ENCODE measurements around the gene AFAP1. TPM values are rescaled to one million over a fixed set of nuclear protein-coding genes. Genes with fewer than 3 reads are reported as not detected.

AFAP1 gene
- polyA plus RNA-seq, 1 experiment, result 48.5 TPM

DNA sequence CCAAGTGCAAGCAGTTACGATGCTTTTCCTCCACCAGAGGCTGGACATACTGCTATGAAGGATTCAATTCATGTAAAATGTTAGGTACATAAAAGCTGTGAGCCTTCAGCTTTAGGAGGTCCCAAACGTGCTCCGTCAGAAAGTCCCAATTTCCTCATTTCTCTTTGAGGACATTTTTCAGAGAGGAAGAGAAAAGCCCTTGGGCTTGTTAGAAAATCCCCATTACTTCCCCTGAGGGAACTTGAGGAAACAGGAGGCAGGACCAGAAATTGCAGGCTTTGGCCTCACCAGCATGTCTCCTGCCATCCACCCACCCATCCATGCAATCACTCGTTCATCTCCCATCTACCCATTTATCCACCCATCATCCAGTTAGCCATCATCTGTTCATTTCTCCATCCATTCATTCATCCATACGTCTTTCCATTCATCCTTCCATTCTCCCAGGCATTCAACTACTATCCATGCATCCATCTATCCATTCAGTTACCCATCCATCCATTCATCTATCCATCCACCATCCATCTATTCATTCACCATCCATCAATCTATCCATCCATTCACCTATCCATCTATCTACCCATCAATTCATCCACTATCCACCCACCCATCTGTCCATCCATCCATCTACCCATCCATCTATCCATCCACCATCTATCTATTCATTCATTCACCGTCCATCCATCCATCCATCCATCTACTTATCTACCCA, 223.5 kb downstream of the AFAP1 start:
- ChIA-PET CTCF (interaction anchor here (1.2 to 1.3 kb wide), 2 partner anchors 10 to 524 kb away, joined by 3 read pairs; no protein-coding TSS in a partner anchor), POLR2A (no interaction called here)
- no peaks in the 10 kb centered on the region for H3K36me3 ChIP-seq (ENCODE audit: control insufficient read depth, insufficient read depth, low read length)
- TF ChIP-seq, protein P1, sequence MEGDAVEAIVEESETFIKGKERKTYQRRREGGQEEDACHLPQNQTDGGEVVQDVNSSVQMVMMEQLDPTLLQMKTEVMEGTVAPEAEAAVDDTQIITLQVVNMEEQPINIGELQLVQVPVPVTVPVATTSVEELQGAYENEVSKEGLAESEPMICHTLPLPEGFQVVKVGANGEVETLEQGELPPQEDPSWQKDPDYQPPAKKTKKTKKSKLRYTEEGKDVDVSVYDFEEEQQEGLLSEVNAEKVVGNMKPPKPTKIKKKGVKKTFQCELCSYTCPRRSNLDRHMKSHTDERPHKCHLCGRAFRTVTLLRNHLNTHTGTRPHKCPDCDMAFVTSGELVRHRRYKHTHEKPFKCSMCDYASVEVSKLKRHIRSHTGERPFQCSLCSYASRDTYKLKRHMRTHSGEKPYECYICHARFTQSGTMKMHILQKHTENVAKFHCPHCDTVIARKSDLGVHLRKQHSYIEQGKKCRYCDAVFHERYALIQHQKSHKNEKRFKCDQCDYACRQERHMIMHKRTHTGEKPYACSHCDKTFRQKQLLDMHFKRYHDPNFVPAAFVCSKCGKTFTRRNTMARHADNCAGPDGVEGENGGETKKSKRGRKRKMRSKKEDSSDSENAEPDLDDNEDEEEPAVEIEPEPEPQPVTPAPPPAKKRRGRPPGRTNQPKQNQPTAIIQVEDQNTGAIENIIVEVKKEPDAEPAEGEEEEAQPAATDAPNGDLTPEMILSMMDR (IDR thresholded peaks at IDR 0.05; ENCODE audit: insufficient read depth, low read depth, low read length), result no peak
- peaks cover 3% of the 10 kb centered on the region; the same call in 1 of the 2 replicates for H3K27me3 ChIP-seq (ENCODE audit: control insufficient read depth, insufficient read depth, low read length)
- no peak for DNase-seq (ENCODE audit: low read depth)
- no peak overlapping the region for H3K4me3 ChIP-seq (ENCODE audit: low read depth, low read length)

DNA sequence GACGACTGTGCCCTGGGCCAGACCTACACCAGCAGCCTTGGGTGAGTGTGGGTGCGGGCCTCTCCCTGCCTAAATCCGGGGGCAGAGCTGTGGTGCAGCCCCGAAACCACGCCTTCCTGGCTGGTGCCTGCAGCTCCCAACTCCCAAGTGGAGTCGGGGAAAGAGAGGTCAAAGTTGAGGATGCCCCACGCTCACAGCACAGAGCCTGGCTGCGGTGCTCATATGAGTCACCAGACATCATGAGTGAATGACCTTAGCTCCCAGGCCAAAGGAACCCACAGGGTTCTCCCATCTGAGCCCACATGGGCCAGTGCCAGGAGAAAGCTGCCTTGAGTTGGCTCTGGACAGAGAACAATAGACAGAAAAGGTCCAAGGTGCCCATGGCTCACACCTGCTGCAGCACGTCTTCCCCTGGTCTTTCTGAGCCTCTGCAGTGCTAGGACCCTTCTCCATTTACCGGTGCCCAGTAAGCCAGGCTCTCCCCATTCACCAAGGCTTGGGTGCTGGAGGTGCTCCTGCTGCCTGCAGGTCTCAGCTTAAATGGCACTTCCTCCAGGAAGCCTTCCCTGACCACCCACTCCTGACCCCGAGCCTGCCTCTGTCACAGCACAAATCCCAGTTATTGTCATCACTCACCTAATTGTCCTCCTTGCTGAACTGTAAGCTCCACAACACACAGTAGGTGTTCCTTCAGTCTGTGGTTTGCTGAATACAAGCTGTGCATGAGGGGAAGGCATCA, 224.2 kb downstream of the AFAP1 start:
- H3K27me3 ChIP-seq (ENCODE audit: control insufficient read depth, insufficient read depth, low read length), result peaks cover 1% of the 10 kb centered on the region; the same call in 1 of the 2 replicates
- H3K4me3 ChIP-seq (ENCODE audit: low read depth, low read length), result no peak overlapping the region
- CTCF ChIA-PET, result interaction anchor here (1.2 to 1.3 kb wide), 2 partner anchors 11 to 524 kb away, joined by 3 read pairs; no protein-coding TSS in a partner anchor
- no peaks in the 10 kb centered on the region for H3K36me3 ChIP-seq (ENCODE audit: control insufficient read depth, insufficient read depth, low read length)
- TF ChIP-seq, protein P1 (IDR thresholded peaks at IDR 0.05; ENCODE audit: insufficient read depth, low read depth, low read length), result no peak
- POLR2A ChIA-PET, result no interaction called here
- DNase-seq (ENCODE audit: low read depth), result no peak

DNA sequence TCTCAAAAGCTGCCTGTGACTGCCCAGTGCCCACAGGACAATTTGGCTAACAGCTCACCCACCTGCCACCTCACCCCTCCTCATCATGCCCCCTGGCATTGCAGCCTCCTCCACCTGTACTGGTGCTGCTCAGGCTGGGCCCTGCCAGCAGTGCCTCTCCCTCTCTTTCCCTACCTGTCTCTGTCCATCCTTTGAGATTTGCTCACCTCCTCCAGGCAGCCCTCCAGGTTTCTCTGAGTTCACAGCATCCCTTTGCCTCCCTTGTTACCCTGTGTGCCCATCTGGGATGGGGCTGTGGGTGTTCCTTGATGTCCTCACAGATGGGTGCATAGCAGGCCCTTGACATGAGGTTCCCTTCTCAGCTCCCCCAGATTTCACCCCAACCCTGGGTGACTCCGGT, 224.9 kb downstream of the AFAP1 start:
- DNase-seq (ENCODE audit: low read depth), result no peak
- Histone ChIP-seq H3K27me3 (ENCODE audit: control insufficient read depth, insufficient read depth, low read length) (no peaks in the 10 kb centered on the region), H3K36me3 (ENCODE audit: control insufficient read depth, insufficient read depth, low read length) (no peaks in the 10 kb centered on the region), H3K4me3 (ENCODE audit: low read depth, low read length) (no peak overlapping the region)
- POLR2A ChIA-PET, result no interaction called here
- CTCF ChIA-PET, result no interaction called here
- TF ChIP-seq, protein P1 (IDR thresholded peaks at IDR 0.05; ENCODE audit: insufficient read depth, low read depth, low read length), result no peak

DNA sequence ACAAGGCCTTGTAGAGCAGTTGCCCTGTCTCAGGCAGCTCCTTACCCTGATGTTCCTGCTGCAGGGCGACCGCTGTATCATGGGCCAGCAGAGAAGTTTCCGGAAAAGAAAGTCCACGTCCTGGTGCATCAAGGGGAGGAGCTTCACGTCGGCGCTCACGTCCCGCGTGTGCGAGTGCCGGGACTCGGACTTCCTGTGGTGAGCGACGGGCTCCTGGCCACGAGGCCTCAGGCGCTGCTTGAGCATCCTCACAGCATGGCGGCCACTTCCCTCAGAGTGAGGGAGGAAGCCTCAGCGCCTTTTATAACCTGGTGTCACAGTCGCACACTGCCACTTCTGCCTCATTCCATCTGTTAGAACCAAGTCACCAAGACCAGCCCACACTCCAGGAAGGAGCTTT, 225.5 kb downstream of the AFAP1 start:
- CTCF ChIA-PET, result no interaction called here
- POLR2A ChIA-PET, result no interaction called here
- H3K27me3 ChIP-seq (ENCODE audit: control insufficient read depth, insufficient read depth, low read length), result no peaks in the 10 kb centered on the region
- DNase-seq (ENCODE audit: low read depth), result no peak
- H3K4me3 ChIP-seq (ENCODE audit: low read depth, low read length), result no peak overlapping the region
- TF ChIP-seq, protein P1 (IDR thresholded peaks at IDR 0.05; ENCODE audit: insufficient read depth, low read depth, low read length), result no peak
- no peaks in the 10 kb centered on the region for H3K36me3 ChIP-seq (ENCODE audit: control insufficient read depth, insufficient read depth, low read length)

DNA sequence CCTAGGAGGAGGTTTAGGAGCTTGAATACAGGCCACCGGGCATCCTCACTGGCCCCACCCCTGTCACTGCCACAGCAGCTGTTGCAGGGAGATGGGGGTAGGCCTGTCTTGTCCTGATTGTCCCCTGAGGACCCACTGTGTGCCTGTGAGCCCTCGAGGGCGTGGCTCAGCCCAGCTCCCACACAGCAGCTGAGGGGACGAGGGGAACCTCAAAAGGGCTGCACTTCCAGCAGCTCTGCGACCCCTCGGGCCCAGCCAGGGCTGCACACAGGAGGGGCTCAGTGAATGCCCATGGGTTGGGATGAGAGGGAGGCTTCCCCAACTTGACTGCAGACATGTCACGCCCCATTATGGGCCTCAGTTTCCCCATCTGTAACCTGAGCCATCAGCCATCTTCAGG, 225.9 kb downstream of the AFAP1 start:
- POLR2A ChIA-PET, result no interaction called here
- Histone ChIP-seq H3K27me3 (ENCODE audit: control insufficient read depth, insufficient read depth, low read length) (no peaks in the 10 kb centered on the region), H3K36me3 (ENCODE audit: control insufficient read depth, insufficient read depth, low read length) (no peaks in the 10 kb centered on the region), H3K4me3 (ENCODE audit: low read depth, low read length) (no peak overlapping the region)
- CTCF ChIA-PET, result interaction anchor here (0.6 kb wide), 1 partner anchor 379 kb away, joined by 3 read pairs; no protein-coding TSS in a partner anchor
- no peak for DNase-seq (ENCODE audit: low read depth)
- TF ChIP-seq, protein P1 (IDR thresholded peaks at IDR 0.05; ENCODE audit: insufficient read depth, low read depth, low read length), result no peak

All from BJ (cell line).